ENCODE measurements around the gene INS.
"Not testable (repeated sequence)": the region's sequence is repeated elsewhere in the genome, so short reads cannot be mapped to it uniquely, and the experiment has no call there.

DNA sequence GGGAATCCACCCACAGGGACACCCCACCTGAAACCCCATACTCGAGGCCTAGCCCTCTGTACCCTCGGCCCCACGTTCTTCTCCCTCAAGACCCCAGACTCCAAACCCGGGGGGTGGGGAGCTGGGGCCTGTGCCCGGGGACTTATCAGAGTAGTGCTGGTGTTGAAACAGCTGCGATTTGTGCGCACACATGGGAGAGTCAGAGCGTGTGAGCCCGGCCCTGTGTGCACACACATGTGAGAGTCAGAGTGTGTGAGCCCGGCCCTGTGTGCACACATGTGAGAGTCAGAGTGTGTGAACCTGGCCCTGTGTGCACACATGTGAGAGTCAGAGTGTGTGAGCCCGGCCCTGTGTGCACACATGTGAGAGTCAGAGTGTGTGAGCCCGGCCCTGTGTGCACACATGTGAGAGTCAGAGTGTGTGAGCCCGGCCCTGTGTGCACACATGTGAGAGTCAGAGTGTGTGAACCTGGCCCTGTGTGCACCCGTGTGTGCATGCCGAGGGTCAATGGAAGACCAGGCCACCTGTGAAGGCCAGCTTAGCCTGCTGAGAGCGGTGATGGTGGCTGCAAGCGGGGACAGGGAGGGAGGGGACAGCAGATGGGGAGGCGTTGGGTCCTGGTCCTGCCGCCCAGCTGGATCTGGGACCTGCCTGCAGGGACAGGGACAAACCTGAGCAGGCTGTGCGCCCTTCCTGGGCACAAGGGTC lies 33.0 kb upstream of the INS start:
- TF ChIP-seq SMARCA5 (IDR thresholded peaks at IDR 0.05); POLR2A (IDR thresholded peaks at IDR 0.05; ENCODE audit: low read depth, low read length); NRF1 (conservative IDR thresholded peaks at IDR 0.05; ENCODE audit: low read depth, low read length); ZZZ3 (IDR thresholded peaks at IDR 0.05; ENCODE audit: control insufficient read depth, insufficient read length, low read depth); EED (IDR thresholded peaks at IDR 0.05; ENCODE audit: low read depth); CREM (IDR thresholded peaks at IDR 0.05; ENCODE audit: low read depth): not testable (repeated sequence)
- TF ChIP-seq, protein P1, sequence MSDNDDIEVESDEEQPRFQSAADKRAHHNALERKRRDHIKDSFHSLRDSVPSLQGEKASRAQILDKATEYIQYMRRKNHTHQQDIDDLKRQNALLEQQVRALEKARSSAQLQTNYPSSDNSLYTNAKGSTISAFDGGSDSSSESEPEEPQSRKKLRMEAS (IDR thresholded peaks at IDR 0.05; ENCODE audit: low read depth, low read length) = not testable (repeated sequence)
